Adipocyte (in vitro differentiated cells): ENCODE results near the gene NOL4L.
A peak's percentile ranks its signal among the peaks of the same experiment; 100 is the strongest.

Experiments used
- DNase-seq: peaks from one replicate; pipeline ENCODE4 v3.0.0-alpha.2; 2015; ENCODE audit warnings: low read depth
- H3K27me3 ChIP-seq: replicated peaks from 2 replicates; pipeline ENCODE4 v1.7.0; 2013; ENCODE audit warnings: mild to moderate bottlenecking, low read length, moderate library complexity; ENCODE audit not compliant: control insufficient read depth, insufficient read depth
- H3K36me3 ChIP-seq: 2 replicates; pipeline ENCODE4 v1.7.0; 2013; ENCODE audit warnings: low read length, mild to moderate bottlenecking, moderate library complexity; ENCODE audit not compliant: control insufficient read depth, insufficient read depth, severe bottlenecking
- H3K4me1 ChIP-seq: 2 replicates; pipeline ENCODE4 v1.7.0; 2013; ENCODE audit warnings: mild to moderate bottlenecking, low read length, moderate library complexity; ENCODE audit not compliant: control insufficient read depth, insufficient read depth
- H3K4me3 ChIP-seq: 2 replicates; pipeline ENCODE4 v1.7.0; 2013; ENCODE audit warnings: mild to moderate bottlenecking, low read length, moderate library complexity
- H3K9ac ChIP-seq: 2 replicates; pipeline ENCODE4 v1.7.0; 2013; ENCODE audit warnings: mild to moderate bottlenecking, low read length, moderate library complexity
- H3K9me3 ChIP-seq: 2 replicates; pipeline ENCODE4 v1.7.0; 2013; ENCODE audit warnings: mild to moderate bottlenecking, low read length, moderate library complexity; ENCODE audit not compliant: control insufficient read depth

Gene NOL4L

GRCh38 chr20:32592022-32592421 lies 6.9 kb upstream of the NOL4L start:
- H3K4me3 ChIP-seq = no peak overlapping the region
- no peaks in the 10 kb centered on the region for H3K4me1 ChIP-seq
- no peak overlapping the region for H3K9ac ChIP-seq
- H3K36me3 ChIP-seq = no peaks in the 10 kb centered on the region
- peaks cover 3% of the 10 kb centered on the region for H3K27me3 ChIP-seq
- no peak for DNase-seq
- H3K9me3 ChIP-seq = no peaks in the 10 kb centered on the region

GRCh38 chr20:32589769-32590168 lies 4.6 kb upstream of the NOL4L start:
- no peaks in the 10 kb centered on the region for H3K9me3 ChIP-seq
- no peak for DNase-seq
- H3K27me3 ChIP-seq = peaks cover 10% of the 10 kb centered on the region
- no peak overlapping the region for H3K9ac ChIP-seq
- H3K36me3 ChIP-seq = no peaks in the 10 kb centered on the region
- H3K4me1 ChIP-seq = no peaks in the 10 kb centered on the region
- H3K4me3 ChIP-seq = no peak overlapping the region

GRCh38 chr20:32589256-32589655 lies 4.1 kb upstream of the NOL4L start:
- H3K9me3 ChIP-seq = no peaks in the 10 kb centered on the region
- DNase-seq = no peak
- H3K27me3 ChIP-seq = peaks cover 10% of the 10 kb centered on the region
- H3K36me3 ChIP-seq = no peaks in the 10 kb centered on the region
- no peak overlapping the region for H3K4me3 ChIP-seq
- no peak overlapping the region for H3K9ac ChIP-seq
- H3K4me1 ChIP-seq = no peaks in the 10 kb centered on the region

GRCh38 chr20:32588040-32588439 lies 2.9 kb upstream of the NOL4L start:
- peaks cover 10% of the 10 kb centered on the region for H3K27me3 ChIP-seq

GRCh38 chr20:32586291-32586690 lies 1.2 kb upstream of the NOL4L start:
- DNase-seq = no peak
- H3K36me3 ChIP-seq = no peaks in the 10 kb centered on the region
- H3K4me3 ChIP-seq = no peak overlapping the region
- H3K9ac ChIP-seq = no peak overlapping the region
- no peaks in the 10 kb centered on the region for H3K4me1 ChIP-seq
- peaks cover 10% of the 10 kb centered on the region for H3K27me3 ChIP-seq
- H3K9me3 ChIP-seq = no peaks in the 10 kb centered on the region

More at GRCh38 chr20:32588040-32588439, 2.9 kb upstream of the NOL4L start:
- DNase-seq = no peak
- no peak overlapping the region for H3K9ac ChIP-seq
- no peak overlapping the region for H3K4me3 ChIP-seq
- H3K4me1 ChIP-seq = no peaks in the 10 kb centered on the region
- no peaks in the 10 kb centered on the region for H3K36me3 ChIP-seq
- H3K9me3 ChIP-seq = no peaks in the 10 kb centered on the region

GRCh38 chr20:32585586-32586127 lies 524 bp upstream of the NOL4L start:
- Histone ChIP-seq H3K36me3 (no peaks in the 10 kb centered on the region), H3K9ac (no peak overlapping the region), H3K27me3 (peaks cover 10% of the 10 kb centered on the region), H3K9me3 (no peaks in the 10 kb centered on the region), H3K4me3 (no peak overlapping the region), H3K4me1 (no peaks in the 10 kb centered on the region)
- DNase-seq = no peak

GRCh38 chr20:32583581-32584070 lies 1.5 kb downstream of the NOL4L start:
- Histone ChIP-seq H3K36me3 (no peaks in the 10 kb centered on the region), H3K4me1 (no peaks in the 10 kb centered on the region), H3K9me3 (no peaks in the 10 kb centered on the region), H3K4me3 (no peak overlapping the region), H3K27me3 (peaks cover 7% of the 10 kb centered on the region), H3K9ac (no peak overlapping the region)
- peak; percentile 36 for DNase-seq

GRCh38 chr20:32582659-32583580 lies 2.2 kb downstream of the NOL4L start:
- Histone ChIP-seq H3K4me3 (peak overlapping the region; percentile 67), H3K9me3 (no peaks in the 10 kb centered on the region)
- DNase-seq = peak; percentile 68

GRCh38 chr20:32581839-32582658 lies 3.1 kb downstream of the NOL4L start:
- H3K36me3 ChIP-seq = no peaks in the 10 kb centered on the region
- no peak for DNase-seq
- H3K9ac ChIP-seq = no peak overlapping the region
- no peaks in the 10 kb centered on the region for H3K9me3 ChIP-seq
- H3K4me1 ChIP-seq = peaks cover 6% of the 10 kb centered on the region
- no peak overlapping the region for H3K4me3 ChIP-seq
- H3K27me3 ChIP-seq = peaks cover 7% of the 10 kb centered on the region

More at GRCh38 chr20:32582659-32583580, 2.2 kb downstream of the NOL4L start:
- H3K9ac ChIP-seq = no peak overlapping the region
- H3K27me3 ChIP-seq = peaks cover 7% of the 10 kb centered on the region
- no peaks in the 10 kb centered on the region for H3K36me3 ChIP-seq
- no peaks in the 10 kb centered on the region for H3K4me1 ChIP-seq

GRCh38 chr20:32580970-32581838 lies 3.9 kb downstream of the NOL4L start:
- Histone ChIP-seq H3K27me3 (peaks cover 6% of the 10 kb centered on the region), H3K4me3 (no peak overlapping the region), H3K36me3 (no peaks in the 10 kb centered on the region), H3K9me3 (no peaks in the 10 kb centered on the region), H3K4me1 (peaks cover 9% of the 10 kb centered on the region), H3K9ac (no peak overlapping the region)
- no peak for DNase-seq
